DOHH2 (cell line): ENCODE results near the gene ELF1.

Experiments used
- CTCF ChIP-seq: fragments of 200-600 bp; sonication (generic); IDR thresholded peaks from one replicate; pipeline ENCODE4 v1.5.1; 2014; ENCODE audit warnings: antibody characterized with exemption, mild to moderate bottlenecking, low read depth, low read length; ENCODE audit not compliant: poor library complexity, severe bottlenecking
- EZH2phosphoT487 ChIP-seq: fragments of 200-600 bp; sonication (generic); IDR thresholded peaks from 2 replicates; pipeline ENCODE4 v1.6.1; 2017; ENCODE audit warnings: borderline replicate concordance, mild to moderate bottlenecking, antibody characterized with exemption, low read length, moderate library complexity, mixed read lengths

- no peak for TF ChIP-seq CTCF
- no peak for TF ChIP-seq EZH2phosphoT487
These were observed 40.5 kb upstream of the ELF1 start for GRCh38 chr13:41059456-41060081.
